B cell (primary cell): ENCODE measurements around the gene SLC12A7.

ENCODE experiments used
- CTCF ChIP-seq: fragments of 200-600 bp; IDR thresholded peaks from one replicate; pipeline ENCODE4 v1.8.0; 2022; ENCODE audit warnings: antibody characterized with exemption, mild to moderate bottlenecking
- EZH2 ChIP-seq: IDR thresholded peaks from 2 replicates; pipeline ENCODE4 v1.6.1; 2012; ENCODE audit warnings: borderline replicate concordance, low read depth, mild to moderate bottlenecking, moderate library complexity, low read length; ENCODE audit not compliant: insufficient read depth, poor library complexity, severe bottlenecking

GRCh38 chr5:1155191-1156032 lies 43.5 kb upstream of the SLC12A7 start:
- TF ChIP-seq EZH2 (no peak), CTCF (no peak)
